Left ventricle myocardium inferior (tissue), 1 donor: ENCODE measurements around the gene NCAM2. TPM values are rescaled to one million over a fixed set of nuclear protein-coding genes. Genes with fewer than 3 reads are reported as not detected.

Source experiments
- DNase-seq: peaks from one replicate; pipeline ENCODE4 v3.0.0-alpha.2; 2020
- H3K27ac ChIP-seq: fragments of 200-600 bp; replicated peaks from 2 replicates; pipeline ENCODE4 v1.8.0; 2021
- H3K27me3 ChIP-seq: fragments of 200-600 bp; 2 replicates; pipeline ENCODE4 v1.8.0; 2021; ENCODE audit warnings: low read depth
- H3K36me3 ChIP-seq: fragments of 200-600 bp; 2 replicates; pipeline ENCODE4 v1.8.0; 2021
- H3K4me1 ChIP-seq: fragments of 200-600 bp; 2 replicates; pipeline ENCODE4 v1.8.0; 2021
- H3K4me3 ChIP-seq: fragments of 200-600 bp; 2 replicates; pipeline ENCODE4 v1.8.0; 2021; ENCODE audit warnings: mild to moderate bottlenecking, moderate library complexity
- H3K9me3 ChIP-seq: fragments of 200-600 bp; replicated peaks from 2 replicates; pipeline ENCODE4 v1.8.0; 2021
- CTCF ChIP-seq: fragments of 200-600 bp; IDR thresholded peaks from 2 replicates; pipeline ENCODE4 v1.8.0; 2021; ENCODE audit warnings: antibody characterized with exemption, mild to moderate bottlenecking, borderline replicate concordance
- intact Hi-C: fragments of 100-400 bp; cut with micrococcal nuclease; formaldehyde crosslinking; loops from one replicate; pipeline ENCODE4 v1.11.0; 2022
- total RNA-seq: library from RNA; stranded (reverse); fragmentation: NEBNext Ultra II Directional; extraction: Animal tissue kit (Norgen Biotek cat#: 25700); gene quantifications from one replicate; pipeline ENCODE4 v1.2.1, GENCODE V29; 2021
- donor health status: DM: no; HTN: yes; CAD: no; lungs with severe emphysema.

The NCAM2 gene
- total RNA-seq, 1 donor from 2014 or later = 4.4 TPM

- TF ChIP-seq CTCF = no peak
- Histone ChIP-seq H3K36me3 (no peaks in the 10 kb centered on the region), H3K27ac (no peak overlapping the region), H3K27me3 (no peaks in the 10 kb centered on the region), H3K9me3 (no peaks in the 10 kb centered on the region), H3K4me3 (no peak overlapping the region), H3K4me1 (no peaks in the 10 kb centered on the region)
- intact Hi-C loops = no loop called here
- no peak for DNase-seq
These were observed 27.5 kb downstream of the NCAM2 start for GRCh38 chr21:21025742-21026141.

GRCh38 chr21:21028275-21028820 is 30.1 kb downstream of the NCAM2 start:
- H3K4me3 ChIP-seq = no peak overlapping the region
- intact Hi-C loops = no loop called here
- no peaks in the 10 kb centered on the region for H3K9me3 ChIP-seq
- no peak overlapping the region for H3K27ac ChIP-seq
- no peak for DNase-seq
- H3K27me3 ChIP-seq = no peaks in the 10 kb centered on the region
- no peaks in the 10 kb centered on the region for H3K4me1 ChIP-seq
- TF ChIP-seq CTCF = no peak
- H3K36me3 ChIP-seq = no peaks in the 10 kb centered on the region

GRCh38 chr21:21029164-21029563 is 31.0 kb downstream of the NCAM2 start:
- Histone ChIP-seq H3K9me3 (no peaks in the 10 kb centered on the region), H3K27ac (no peak overlapping the region), H3K36me3 (no peaks in the 10 kb centered on the region), H3K4me1 (no peaks in the 10 kb centered on the region), H3K4me3 (no peak overlapping the region), H3K27me3 (no peaks in the 10 kb centered on the region)
- no peak for TF ChIP-seq CTCF
- intact Hi-C loops = no loop called here
- DNase-seq = no peak

- TF ChIP-seq CTCF = no peak
- DNase-seq = no peak
- no peak overlapping the region for H3K4me3 ChIP-seq
- intact Hi-C loops = no loop called here
- no peaks in the 10 kb centered on the region for H3K9me3 ChIP-seq
- no peaks in the 10 kb centered on the region for H3K4me1 ChIP-seq
- no peak overlapping the region for H3K27ac ChIP-seq
- no peaks in the 10 kb centered on the region for H3K36me3 ChIP-seq
- H3K27me3 ChIP-seq = no peaks in the 10 kb centered on the region
These were observed 32.1 kb downstream of the NCAM2 start for GRCh38 chr21:21030311-21030710.

- no peak for DNase-seq
- Histone ChIP-seq H3K4me3 (no peak overlapping the region), H3K9me3 (no peaks in the 10 kb centered on the region), H3K27me3 (no peaks in the 10 kb centered on the region), H3K36me3 (no peaks in the 10 kb centered on the region), H3K27ac (no peak overlapping the region), H3K4me1 (no peaks in the 10 kb centered on the region)
- intact Hi-C loops = no loop called here
- TF ChIP-seq CTCF = no peak
These were observed 35.8 kb downstream of the NCAM2 start for GRCh38 chr21:21034036-21034435.

GRCh38 chr21:21039624-21040170 is 41.5 kb downstream of the NCAM2 start:
- no peak for DNase-seq
- no peak for TF ChIP-seq CTCF
- Histone ChIP-seq H3K4me3 (no peak overlapping the region), H3K4me1 (no peaks in the 10 kb centered on the region), H3K36me3 (no peaks in the 10 kb centered on the region), H3K27me3 (no peaks in the 10 kb centered on the region), H3K9me3 (no peaks in the 10 kb centered on the region), H3K27ac (no peak overlapping the region)
- intact Hi-C loops = no loop called here
